WTC11 (cell line): Measurements from ENCODE around the gene AKAP7. TPM values are rescaled to one million over a fixed set of nuclear protein-coding genes. Genes with fewer than 3 reads are reported as not detected.
A peak's percentile ranks its signal among the peaks of the same experiment; 100 is the strongest.

Experiments used
- ATAC-seq: fragments of 200-7000 bp; cut with Tn5 transposase; 2 replicates; pipeline ENCODE4 v1.10.0; 2021; ENCODE audit warnings: mild to moderate bottlenecking, moderate library complexity
- Bru-seq: library from RNA; stranded (reverse); fragments of 400-500 nt; gene quantifications from one replicate; lab custom pipeline; 2021; lab: Mats Ljungman, UMichigan
- CTCF ChIA-PET: fragments of 300-600 bp; sonication (Branson Sonifier 250); formaldehyde crosslinking; loops from one replicate; lab custom pipeline; 2021; ENCODE audit warnings: antibody characterized with exemption; lab: Charles Lee
- POLR2A ChIA-PET: fragments of 350-600 bp; sonication (Branson Sonifier 250); formaldehyde crosslinking; loops from one replicate; lab custom pipeline; 2021; ENCODE audit warnings: antibody characterized with exemption; lab: Charles Lee
- DNase-seq: peaks from one replicate; pipeline ENCODE4 v3.0.0; 2021; ENCODE audit warnings: low spot score
- H3K27ac Mint-ChIP-seq: 2 replicates; pipeline ENCODE4 v1.8.0; 2021; ENCODE audit warnings: mixed read lengths
- H3K27me3 Mint-ChIP-seq: 2 replicates; pipeline ENCODE4 v1.8.0; 2021; ENCODE audit warnings: low read depth, mild to moderate bottlenecking, moderate library complexity, mixed read lengths
- H3K36me3 Mint-ChIP-seq: 2 replicates; pipeline ENCODE4 v1.8.0; 2021; ENCODE audit warnings: mixed read lengths
- H3K4me1 Mint-ChIP-seq: 2 replicates; pipeline ENCODE4 v1.8.0; 2022; ENCODE audit warnings: mixed read lengths
- H3K4me3 Mint-ChIP-seq: 2 replicates; pipeline ENCODE4 v1.8.0; 2021; ENCODE audit warnings: mild to moderate bottlenecking, moderate library complexity, mixed read lengths
- H3K9me3 Mint-ChIP-seq: 2 replicates; pipeline ENCODE4 v1.8.0; 2021; ENCODE audit warnings: mixed read lengths
- ATF3 ChIP-seq: sonication (generic); formaldehyde crosslinking; conservative IDR thresholded peaks from 2 replicates; pipeline ENCODE4 v1.8.1; 2022; ENCODE audit warnings: mild to moderate bottlenecking, missing genetic modification reagents
- E2F5 ChIP-seq: sonication (generic); formaldehyde crosslinking; IDR thresholded peaks from 2 replicates; pipeline ENCODE4 v1.8.1; 2022; ENCODE audit warnings: mild to moderate bottlenecking, moderate library complexity, missing genetic modification reagents
- EMX1 ChIP-seq: fragments of 250-450 bp; sonication (Bioruptor Pico); IDR thresholded peaks from 2 replicates; pipeline ENCODE4 v1.8.0; 2021; ENCODE audit warnings: mild to moderate bottlenecking
- ESRRA ChIP-seq: sonication (generic); formaldehyde crosslinking; IDR thresholded peaks from 2 replicates; pipeline ENCODE4 v1.8.1; 2022; ENCODE audit warnings: mild to moderate bottlenecking, missing genetic modification reagents, borderline replicate concordance
- FOXJ3 ChIP-seq: sonication (generic); formaldehyde crosslinking; IDR thresholded peaks from 2 replicates; pipeline ENCODE4 v1.9.0; 2021; ENCODE audit warnings: missing genetic modification reagents, mild to moderate bottlenecking, borderline replicate concordance
- FOXK1 ChIP-seq: sonication (generic); formaldehyde crosslinking; IDR thresholded peaks from 2 replicates; pipeline ENCODE4 v1.8.0; 2022; ENCODE audit warnings: mild to moderate bottlenecking, moderate library complexity, missing genetic modification reagents
- GABPB1 ChIP-seq: sonication (generic); formaldehyde crosslinking; IDR thresholded peaks from 2 replicates; pipeline ENCODE4 v1.8.1; 2023; ENCODE audit warnings: mild to moderate bottlenecking, missing genetic modification reagents
- JAZF1 ChIP-seq: fragments of 250-450 bp; sonication (Bioruptor Pico); IDR thresholded peaks from 2 replicates; pipeline ENCODE4 v1.9.0; 2021; ENCODE audit warnings: moderate library complexity, mild to moderate bottlenecking, inconsistent platforms
- JUN ChIP-seq: sonication (generic); formaldehyde crosslinking; IDR thresholded peaks from 2 replicates; pipeline ENCODE4 v1.8.0; 2023; ENCODE audit warnings: mild to moderate bottlenecking, missing genetic modification reagents
- OVOL2 ChIP-seq: fragments of 250-450 bp; sonication (Bioruptor Pico); IDR thresholded peaks from 2 replicates; pipeline ENCODE4 v1.9.0; 2021; ENCODE audit warnings: mild to moderate bottlenecking, borderline replicate concordance
- PREB ChIP-seq: sonication (generic); formaldehyde crosslinking; IDR thresholded peaks from 2 replicates; pipeline ENCODE4 v1.8.1; 2022; ENCODE audit warnings: mild to moderate bottlenecking, missing genetic modification reagents, moderate library complexity, borderline replicate concordance
- PRRX2 ChIP-seq: fragments of 250-450 bp; sonication (Bioruptor Pico); IDR thresholded peaks from 2 replicates; pipeline ENCODE4 v1.8.0; 2021; ENCODE audit warnings: mild to moderate bottlenecking
- RELA ChIP-seq: sonication (generic); formaldehyde crosslinking; IDR thresholded peaks from 2 replicates; pipeline ENCODE4 v1.8.1; 2022; ENCODE audit warnings: missing genetic modification reagents, mild to moderate bottlenecking, borderline replicate concordance
- RORB ChIP-seq: fragments of 250-450 bp; sonication (Bioruptor Pico); IDR thresholded peaks from 2 replicates; pipeline ENCODE4 v1.9.0; 2021; ENCODE audit warnings: mild to moderate bottlenecking
- STAT6 ChIP-seq: sonication (generic); formaldehyde crosslinking; conservative IDR thresholded peaks from 2 replicates; pipeline ENCODE4 v1.8.1; 2023; ENCODE audit warnings: mild to moderate bottlenecking, low read depth, missing genetic modification reagents, moderate library complexity
- USF1 ChIP-seq: sonication (generic); formaldehyde crosslinking; IDR thresholded peaks from 2 replicates; pipeline ENCODE4 v1.8.0; 2022; ENCODE audit warnings: mild to moderate bottlenecking, missing genetic modification reagents
- ZBTB21 ChIP-seq: sonication (generic); formaldehyde crosslinking; IDR thresholded peaks from 2 replicates; pipeline ENCODE4 v1.8.1; 2023; ENCODE audit warnings: mild to moderate bottlenecking, missing genetic modification reagents, borderline replicate concordance
- ZNF219 ChIP-seq: sonication (generic); formaldehyde crosslinking; IDR thresholded peaks from 2 replicates; pipeline ENCODE4 v1.8.0; 2023; ENCODE audit warnings: missing genetic modification reagents, mild to moderate bottlenecking, borderline replicate concordance
- ZNF317 ChIP-seq: sonication (generic); formaldehyde crosslinking; IDR thresholded peaks from 2 replicates; pipeline ENCODE4 v1.8.1; 2023; ENCODE audit warnings: low read depth, mild to moderate bottlenecking, moderate library complexity, missing genetic modification reagents, borderline replicate concordance
- ZNF396 ChIP-seq: fragments of 250-450 bp; sonication (Bioruptor Pico); IDR thresholded peaks from 2 replicates; pipeline ENCODE4 v1.8.0; 2021; ENCODE audit warnings: mild to moderate bottlenecking, moderate library complexity, borderline replicate concordance
- ZNF532 ChIP-seq: fragments of 250-450 bp; sonication (Bioruptor Pico); IDR thresholded peaks from 2 replicates; pipeline ENCODE4 v1.9.0; 2021; ENCODE audit warnings: mild to moderate bottlenecking, borderline replicate concordance
- ZSCAN18 ChIP-seq: fragments of 250-450 bp; sonication (Bioruptor Pico); IDR thresholded peaks from 2 replicates; pipeline ENCODE4 v2.1.2; 2022; ENCODE audit warnings: mild to moderate bottlenecking, moderate library complexity
- long read RNA-seq, 3 experiments: library from RNA in 1 of 3; library from capped mRNA in 1 of 3; library from polyadenylated mRNA in 1 of 3; unstranded in 2 of 3; stranded (forward) in 1 of 3; transcript quantifications; one replicate each; pipeline ENCODE4 v2.0.0, GENCODE V29; 2021
- total RNA-seq: library from RNA; stranded (reverse); gene quantifications from 3 replicates; pipeline ENCODE4 v1.2.3, GENCODE V29; 2021

Gene AKAP7
- 10.9 to 14.0 TPM (median 13.0 TPM) in 3 replicates for total RNA-seq
- Bru-seq, nascent RNA: percentile 63 among the genes with signal in this experiment
- long read RNA-seq, experiment 1, transcript AKAP7-204 (8 exons, 2,954 nt): minor isoform, 6 of 85 reads
- long read RNA-seq, experiment 1, transcript AKAP7-202 (2 exons, 2,461 nt): major isoform, 19 of 85 reads
- long read RNA-seq, experiment 1, partial matches to known transcripts: 8 of 85 reads
- long read RNA-seq, experiment 1, other reads (novel, unspliced or antisense): 50 of 85 reads
- long read RNA-seq, experiment 2, transcript AKAP7-202 (2 exons, 2,461 nt): major isoform, 5 of 30 reads
- long read RNA-seq, experiment 2, partial matches to known transcripts: 8 of 30 reads
- long read RNA-seq, experiment 2, other reads (novel, unspliced or antisense): 14 of 30 reads
- long read RNA-seq, experiment 3, transcript AKAP7-202 (2 exons, 2,461 nt): major isoform, 16 of 36 reads
- long read RNA-seq, experiment 3, partial matches to known transcripts: 3 of 36 reads
- long read RNA-seq, experiment 3, other reads (novel, unspliced or antisense): 14 of 36 reads

- ChIA-PET CTCF (no interaction called here), POLR2A (no interaction called here)
- H3K27me3 Mint-ChIP-seq: peaks cover 20% of the 10 kb centered on the region
- ATAC-seq (peak; percentile 90), DNase-seq (peak; percentile 90)
- peak within 1 kb of the TSS; percentile 78 for H3K4me3 Mint-ChIP-seq
- H3K4me1 Mint-ChIP-seq: peaks cover 22% of the 10 kb centered on the region
- no peaks in the 10 kb centered on the region for H3K36me3 Mint-ChIP-seq
- peak within 1 kb of the TSS; percentile 46; the same call in 1 of the 2 replicates for H3K27ac Mint-ChIP-seq
- peaks cover 5% of the 10 kb centered on the region for H3K9me3 Mint-ChIP-seq
- no peak for TF ChIP-seq PRRX2
- TF ChIP-seq ZNF532 (CRISPR knock-in tag): no peak
- no peak for TF ChIP-seq ZNF396 (CRISPR knock-in tag)
- no peak for TF ChIP-seq ZSCAN18 (CRISPR knock-in tag)
- peak; percentile 77; the same call in 1 of the 2 replicates for TF ChIP-seq GABPB1
- TF ChIP-seq ATF3 (CRISPR knock-in tag): no peak
- TF ChIP-seq ZNF219 (CRISPR knock-in tag): no peak
- TF ChIP-seq JUN (CRISPR knock-in tag): no peak
- TF ChIP-seq ZNF317 (CRISPR knock-in tag): no peak
- TF ChIP-seq RELA (CRISPR knock-in tag): no peak
- TF ChIP-seq JAZF1: no peak
- peak; percentile 37; the same call in 1 of the 2 replicates for TF ChIP-seq ESRRA (CRISPR knock-in tag)
- no peak for TF ChIP-seq FOXJ3 (CRISPR knock-in tag)
- no peak for TF ChIP-seq USF1 (CRISPR knock-in tag)
- TF ChIP-seq EMX1 (CRISPR knock-in tag): no peak
- peak; percentile 28; the same call in 1 of the 2 replicates for TF ChIP-seq E2F5
- no peak for TF ChIP-seq PREB (CRISPR knock-in tag)
- no peak for TF ChIP-seq STAT6 (CRISPR knock-in tag)
- TF ChIP-seq ZBTB21 (CRISPR knock-in tag): no peak
- TF ChIP-seq FOXK1 (CRISPR knock-in tag): peak; percentile 53
- TF ChIP-seq OVOL2 (CRISPR knock-in tag): no peak
- TF ChIP-seq RORB (CRISPR knock-in tag): no peak
These were observed at the start of gene AKAP7 for GRCh38 chr6:131135244-131136020. Gene AKAP7 (plus strand): TSS chr6:131135467. CDS start chr6:131135764, 297 bp downstream.
